ENCODE results near the gene RNF32.
"Not testable (repeated sequence)": the region's sequence is repeated elsewhere in the genome, so short reads cannot be mapped to it uniquely, and the experiment has no call there.

Gene RNF32

GRCh38 chr7:156642306-156643045 lies 1.9 kb downstream of the RNF32 start:
- FAIRE-seq = no peak

- not testable (repeated sequence) for FAIRE-seq
Observed at GRCh38 chr7:156647330-156647729, 6.8 kb downstream of the RNF32 start.

- FAIRE-seq = no peak
Observed at GRCh38 chr7:156650042-156650441, 9.5 kb downstream of the RNF32 start.

- no peak for FAIRE-seq
Observed at GRCh38 chr7:156651474-156651873, 10.9 kb downstream of the RNF32 start.

- no peak for FAIRE-seq
Observed at GRCh38 chr7:156652886-156653568, 12.5 kb downstream of the RNF32 start.

GRCh38 chr7:156654511-156655234 lies 14.1 kb downstream of the RNF32 start:
- no peak for FAIRE-seq

GRCh38 chr7:156655251-156655650 lies 14.7 kb downstream of the RNF32 start:
- no peak for FAIRE-seq

- no peak for FAIRE-seq
Observed at GRCh38 chr7:156655983-156656382, 15.4 kb downstream of the RNF32 start.

- FAIRE-seq = no peak
Observed at GRCh38 chr7:156656598-156656997, 16.0 kb downstream of the RNF32 start.

- no peak for FAIRE-seq
Observed at GRCh38 chr7:156657681-156658080, 17.1 kb downstream of the RNF32 start.

- FAIRE-seq = no peak
Observed at GRCh38 chr7:156659203-156659602, 18.6 kb downstream of the RNF32 start.

GRCh38 chr7:156659961-156660360 lies 19.4 kb downstream of the RNF32 start:
- FAIRE-seq = no peak

GRCh38 chr7:156661637-156662036 lies 21.1 kb downstream of the RNF32 start:
- FAIRE-seq = no peak

GRCh38 chr7:156662277-156662676 lies 21.7 kb downstream of the RNF32 start:
- no peak for FAIRE-seq

- no peak for FAIRE-seq
Observed at GRCh38 chr7:156665101-156665500, 24.5 kb downstream of the RNF32 start.

- FAIRE-seq = no peak
Observed at GRCh38 chr7:156666368-156667109, 26.0 kb downstream of the RNF32 start.

- no peak for FAIRE-seq
Observed at GRCh38 chr7:156667110-156667426, 26.5 kb downstream of the RNF32 start.

- no peak for FAIRE-seq
Observed at GRCh38 chr7:156668130-156668741, 27.7 kb downstream of the RNF32 start.

- no peak for FAIRE-seq
Observed at GRCh38 chr7:156669035-156669828, 28.7 kb downstream of the RNF32 start.

GRCh38 chr7:156673454-156673853 lies 32.9 kb downstream of the RNF32 start:
- no peak for FAIRE-seq

- no peak for FAIRE-seq
Observed at GRCh38 chr7:156673902-156674301, 33.3 kb downstream of the RNF32 start.

- no peak for FAIRE-seq
Observed at GRCh38 chr7:156675721-156676120, 35.1 kb downstream of the RNF32 start.

Measured in colon (tissue), 2 donors.